ENCODE measurements around the gene ZNF565.

Gene ZNF565

GRCh38 chr19:36169084-36169760 lies 45.2 kb downstream of the ZNF565 start:
- no peaks in the 10 kb centered on the region for H3K4me1 ChIP-seq (ENCODE audit: control insufficient read depth, insufficient read depth, low read length)
- H3K9ac ChIP-seq (ENCODE audit: low read length): no peak overlapping the region
- H3K9me3 ChIP-seq (ENCODE audit: control insufficient read depth, low read length): no peaks in the 10 kb centered on the region
- no peak overlapping the region for H3K4me3 ChIP-seq (ENCODE audit: low read length)
- H3K36me3 ChIP-seq (ENCODE audit: control insufficient read depth, insufficient read depth, low read length, severe bottlenecking): peaks cover 3% of the 10 kb centered on the region
- no peak for DNase-seq (ENCODE audit: low read depth)
- H3K27me3 ChIP-seq (replicated peaks; ENCODE audit: control insufficient read depth, insufficient read depth, low read length): no peaks in the 10 kb centered on the region

- no peaks in the 10 kb centered on the region for H3K4me1 ChIP-seq (ENCODE audit: control insufficient read depth, insufficient read depth, low read length)
- H3K9ac ChIP-seq (ENCODE audit: low read length): no peak overlapping the region
- DNase-seq (ENCODE audit: low read depth): no peak
- no peaks in the 10 kb centered on the region for H3K9me3 ChIP-seq (ENCODE audit: control insufficient read depth, low read length)
- peaks cover 6% of the 10 kb centered on the region for H3K36me3 ChIP-seq (ENCODE audit: control insufficient read depth, insufficient read depth, low read length, severe bottlenecking)
- no peak overlapping the region for H3K4me3 ChIP-seq (ENCODE audit: low read length)
- no peaks in the 10 kb centered on the region for H3K27me3 ChIP-seq (replicated peaks; ENCODE audit: control insufficient read depth, insufficient read depth, low read length)
These were observed 50.7 kb downstream of the ZNF565 start for GRCh38 chr19:36163813-36164212.

GRCh38 chr19:36160821-36161596 lies 53.5 kb downstream of the ZNF565 start:
- Histone ChIP-seq H3K9ac (ENCODE audit: low read length) (no peak overlapping the region), H3K9me3 (ENCODE audit: control insufficient read depth, low read length) (no peaks in the 10 kb centered on the region), H3K4me3 (ENCODE audit: low read length) (no peak overlapping the region), H3K36me3 (ENCODE audit: control insufficient read depth, insufficient read depth, low read length, severe bottlenecking) (peaks cover 3% of the 10 kb centered on the region), H3K27me3 (replicated peaks; ENCODE audit: control insufficient read depth, insufficient read depth, low read length) (no peaks in the 10 kb centered on the region), H3K4me1 (ENCODE audit: control insufficient read depth, insufficient read depth, low read length) (no peaks in the 10 kb centered on the region)
- no peak for DNase-seq (ENCODE audit: low read depth)

- H3K27me3 ChIP-seq (replicated peaks; ENCODE audit: control insufficient read depth, insufficient read depth, low read length): no peaks in the 10 kb centered on the region
- peak overlapping the region; percentile 89 for H3K4me3 ChIP-seq (ENCODE audit: low read length)
- no peaks in the 10 kb centered on the region for H3K9me3 ChIP-seq (ENCODE audit: control insufficient read depth, low read length)
- H3K36me3 ChIP-seq (ENCODE audit: control insufficient read depth, insufficient read depth, low read length, severe bottlenecking): peaks cover 17% of the 10 kb centered on the region
- peak overlapping the region; percentile 97 for H3K9ac ChIP-seq (ENCODE audit: low read length)
- DNase-seq (ENCODE audit: low read depth): no peak
- peaks cover 13% of the 10 kb centered on the region for H3K4me1 ChIP-seq (ENCODE audit: control insufficient read depth, insufficient read depth, low read length)
These were observed 61.3 kb downstream of the ZNF565 start for GRCh38 chr19:36153126-36153525.

- Histone ChIP-seq H3K4me1 (ENCODE audit: control insufficient read depth, insufficient read depth, low read length) (peaks cover 13% of the 10 kb centered on the region), H3K27me3 (replicated peaks; ENCODE audit: control insufficient read depth, insufficient read depth, low read length) (no peaks in the 10 kb centered on the region), H3K4me3 (ENCODE audit: low read length) (peak within 1 kb of the TSS; percentile 89), H3K9me3 (ENCODE audit: control insufficient read depth, low read length) (no peaks in the 10 kb centered on the region), H3K9ac (ENCODE audit: low read length) (peak within 1 kb of the TSS; percentile 97), H3K36me3 (ENCODE audit: control insufficient read depth, insufficient read depth, low read length, severe bottlenecking) (peaks cover 22% of the 10 kb centered on the region)
- no peak for DNase-seq (ENCODE audit: low read depth)
These were observed 61.9 kb downstream of the ZNF565 start, which contains the start of gene COX7A1 for GRCh38 chr19:36152352-36153091. Gene COX7A1 (minus strand): TSS chr19:36152447. CDS start chr19:36152407, 40 bp downstream.

- Histone ChIP-seq H3K36me3 (ENCODE audit: control insufficient read depth, insufficient read depth, low read length, severe bottlenecking) (peaks cover 26% of the 10 kb centered on the region), H3K27me3 (replicated peaks; ENCODE audit: control insufficient read depth, insufficient read depth, low read length) (no peaks in the 10 kb centered on the region), H3K9ac (ENCODE audit: low read length) (peak overlapping the region; percentile 97), H3K4me1 (ENCODE audit: control insufficient read depth, insufficient read depth, low read length) (peaks cover 13% of the 10 kb centered on the region), H3K4me3 (ENCODE audit: low read length) (peak overlapping the region; percentile 89), H3K9me3 (ENCODE audit: control insufficient read depth, low read length) (no peaks in the 10 kb centered on the region)
- DNase-seq (ENCODE audit: low read depth): no peak
These were observed 62.5 kb downstream of the ZNF565 start for GRCh38 chr19:36152019-36152351.

- peak overlapping the region; percentile 89 for H3K4me3 ChIP-seq (ENCODE audit: low read length)
- peaks cover 13% of the 10 kb centered on the region for H3K4me1 ChIP-seq (ENCODE audit: control insufficient read depth, insufficient read depth, low read length)
- DNase-seq (ENCODE audit: low read depth): no peak
- no peaks in the 10 kb centered on the region for H3K9me3 ChIP-seq (ENCODE audit: control insufficient read depth, low read length)
- peaks cover 32% of the 10 kb centered on the region for H3K36me3 ChIP-seq (ENCODE audit: control insufficient read depth, insufficient read depth, low read length, severe bottlenecking)
- peak overlapping the region; percentile 97 for H3K9ac ChIP-seq (ENCODE audit: low read length)
- H3K27me3 ChIP-seq (replicated peaks; ENCODE audit: control insufficient read depth, insufficient read depth, low read length): no peaks in the 10 kb centered on the region
These were observed 63.1 kb downstream of the ZNF565 start for GRCh38 chr19:36151144-36152018.

- H3K9me3 ChIP-seq (ENCODE audit: control insufficient read depth, low read length): no peaks in the 10 kb centered on the region
- peak overlapping the region; percentile 97 for H3K9ac ChIP-seq (ENCODE audit: low read length)
- peaks cover 40% of the 10 kb centered on the region for H3K36me3 ChIP-seq (ENCODE audit: control insufficient read depth, insufficient read depth, low read length, severe bottlenecking)
These were observed 63.9 kb downstream of the ZNF565 start for GRCh38 chr19:36150586-36150985.

GRCh38 chr19:36149673-36150406 lies 64.6 kb downstream of the ZNF565 start:
- peaks cover 47% of the 10 kb centered on the region for H3K36me3 ChIP-seq (ENCODE audit: control insufficient read depth, insufficient read depth, low read length, severe bottlenecking)

More at GRCh38 chr19:36150586-36150985, 63.9 kb downstream of the ZNF565 start:
- peak overlapping the region; percentile 89 for H3K4me3 ChIP-seq (ENCODE audit: low read length)
- H3K27me3 ChIP-seq (replicated peaks; ENCODE audit: control insufficient read depth, insufficient read depth, low read length): no peaks in the 10 kb centered on the region
- DNase-seq (ENCODE audit: low read depth): no peak
- peaks cover 13% of the 10 kb centered on the region for H3K4me1 ChIP-seq (ENCODE audit: control insufficient read depth, insufficient read depth, low read length)

GRCh38 chr19:36144624-36145023 lies 69.8 kb downstream of the ZNF565 start:
- Histone ChIP-seq H3K4me3 (ENCODE audit: low read length) (no peak overlapping the region), H3K36me3 (ENCODE audit: control insufficient read depth, insufficient read depth, low read length, severe bottlenecking) (peaks cover 63% of the 10 kb centered on the region), H3K27me3 (replicated peaks; ENCODE audit: control insufficient read depth, insufficient read depth, low read length) (no peaks in the 10 kb centered on the region), H3K4me1 (ENCODE audit: control insufficient read depth, insufficient read depth, low read length) (peaks cover 8% of the 10 kb centered on the region), H3K9me3 (ENCODE audit: control insufficient read depth, low read length) (no peaks in the 10 kb centered on the region), H3K9ac (ENCODE audit: low read length) (no peak overlapping the region)
- no peak for DNase-seq (ENCODE audit: low read depth)

More at GRCh38 chr19:36149673-36150406, 64.6 kb downstream of the ZNF565 start:
- Histone ChIP-seq H3K9me3 (ENCODE audit: control insufficient read depth, low read length) (no peaks in the 10 kb centered on the region), H3K4me1 (ENCODE audit: control insufficient read depth, insufficient read depth, low read length) (peaks cover 13% of the 10 kb centered on the region), H3K27me3 (replicated peaks; ENCODE audit: control insufficient read depth, insufficient read depth, low read length) (no peaks in the 10 kb centered on the region), H3K4me3 (ENCODE audit: low read length) (no peak overlapping the region), H3K9ac (ENCODE audit: low read length) (no peak overlapping the region)
- no peak for DNase-seq (ENCODE audit: low read depth)
